GM21737 (cell line): ENCODE data around the gene SEMA5A.
"Not testable (repeated sequence)": the region's sequence is repeated elsewhere in the genome, so short reads cannot be mapped to it uniquely, and the experiment has no call there.

Experiments
- ATAC-seq: cut with Tn5 transposase; IDR thresholded peaks from one replicate; pipeline ENCODE4 v1.9.1; 2021; ENCODE audit warnings: mild to moderate bottlenecking, moderate library complexity; ENCODE audit not compliant: unreplicated experiment

Gene SEMA5A

DNA sequence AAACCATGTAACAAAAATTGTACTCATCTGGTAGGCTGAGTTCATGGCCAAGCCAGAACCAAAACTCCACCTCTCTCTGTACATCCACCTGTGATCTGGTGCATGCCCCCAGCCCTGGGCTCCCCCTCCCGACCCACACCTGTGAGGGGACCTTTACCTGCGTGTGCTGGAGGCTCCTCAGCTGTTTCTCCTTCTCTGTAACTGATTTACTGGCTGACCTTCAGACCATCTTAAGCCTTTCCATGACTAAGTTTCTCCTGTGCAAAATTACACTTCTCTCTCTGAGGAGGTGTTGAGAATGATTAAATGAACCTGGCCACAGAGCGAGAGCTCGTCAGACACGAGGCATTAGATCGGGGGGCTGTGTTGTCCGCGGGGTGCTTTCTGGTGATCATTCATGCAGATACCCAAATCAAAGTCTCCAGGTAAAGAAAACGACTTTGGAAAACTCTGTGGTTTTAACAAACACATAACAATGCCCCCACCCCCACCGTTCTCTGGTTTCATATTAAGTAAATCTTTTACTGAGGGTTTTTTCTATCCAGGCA is 136.4 kb downstream of the SEMA5A start:
- peak; percentile 46 for ATAC-seq

DNA sequence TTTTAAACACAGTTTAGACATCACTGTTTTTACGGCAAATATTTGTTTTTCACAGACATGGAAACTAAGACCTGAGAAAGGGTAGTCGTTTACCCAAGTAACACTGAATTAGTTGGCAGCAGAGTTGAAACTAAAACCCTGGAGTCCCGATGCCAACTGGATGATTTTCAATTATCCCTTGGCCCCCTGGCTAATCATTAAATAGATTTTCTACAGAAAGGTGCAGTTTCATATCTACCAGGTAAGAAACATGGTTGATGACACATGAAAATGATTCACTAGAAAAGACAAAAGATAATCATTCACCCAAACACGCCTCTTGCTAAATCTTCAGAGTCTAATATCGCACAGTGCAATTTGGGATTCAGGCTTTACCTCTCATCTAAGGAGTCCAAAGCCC is 136.9 kb downstream of the SEMA5A start:
- ATAC-seq: peak; percentile 32

DNA sequence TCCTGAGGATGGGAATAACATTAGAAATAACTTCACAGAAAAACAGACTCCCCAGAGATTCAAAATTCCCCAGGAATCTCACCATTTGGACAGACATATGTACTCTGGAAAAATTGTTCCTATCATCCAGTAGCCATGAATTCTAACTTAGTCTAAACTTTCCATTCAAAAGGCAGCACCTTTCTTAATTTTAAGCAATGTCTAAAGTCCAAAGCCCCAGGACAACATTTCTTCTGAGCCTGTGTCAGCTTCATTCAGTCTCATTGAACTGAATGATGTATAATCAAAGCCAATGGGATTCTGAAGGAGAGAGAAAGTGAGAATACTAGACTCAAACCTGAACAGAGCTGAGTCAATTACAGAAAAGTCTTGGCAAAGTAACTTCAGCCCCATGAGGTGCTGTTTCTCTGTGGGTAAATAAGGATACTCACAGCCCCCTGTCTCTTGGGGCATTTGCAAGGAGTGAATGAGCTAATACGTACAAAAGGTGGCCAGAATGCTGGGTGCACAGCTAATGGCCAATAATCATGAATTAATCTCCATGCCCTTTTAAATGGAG is 140.6 kb downstream of the SEMA5A start:
- ATAC-seq: no peak

DNA sequence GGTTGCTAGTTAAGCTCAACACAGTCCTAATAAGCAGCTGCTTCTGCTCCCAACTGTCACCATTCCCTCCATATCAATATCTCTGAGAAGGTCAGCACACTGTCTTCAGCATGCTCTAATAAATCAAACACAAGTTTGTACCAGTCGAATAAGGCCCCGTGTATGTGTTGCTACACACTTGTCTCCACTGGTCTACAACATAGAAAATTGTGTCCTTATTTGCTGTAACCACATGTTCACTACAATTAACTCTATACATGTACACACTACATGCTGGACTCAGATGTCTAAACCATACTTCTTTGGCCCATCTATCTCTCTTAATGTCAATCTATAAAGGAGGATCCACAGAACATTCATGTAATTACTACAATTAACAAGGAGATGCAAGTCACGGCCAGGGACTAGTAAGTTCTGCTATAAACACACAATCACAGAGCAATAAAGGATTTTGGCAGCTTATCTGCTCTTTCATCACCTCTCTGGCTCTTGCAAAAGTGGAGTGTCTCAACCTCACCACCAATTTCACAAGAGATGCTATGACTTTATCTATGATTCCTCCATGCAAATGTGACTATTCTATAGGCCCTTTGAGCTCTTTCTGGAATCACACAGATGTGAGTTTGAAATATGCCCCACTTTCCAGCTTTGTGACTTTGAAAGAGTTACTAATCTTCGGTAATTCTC is 143.9 kb downstream of the SEMA5A start:
- no peak for ATAC-seq

DNA sequence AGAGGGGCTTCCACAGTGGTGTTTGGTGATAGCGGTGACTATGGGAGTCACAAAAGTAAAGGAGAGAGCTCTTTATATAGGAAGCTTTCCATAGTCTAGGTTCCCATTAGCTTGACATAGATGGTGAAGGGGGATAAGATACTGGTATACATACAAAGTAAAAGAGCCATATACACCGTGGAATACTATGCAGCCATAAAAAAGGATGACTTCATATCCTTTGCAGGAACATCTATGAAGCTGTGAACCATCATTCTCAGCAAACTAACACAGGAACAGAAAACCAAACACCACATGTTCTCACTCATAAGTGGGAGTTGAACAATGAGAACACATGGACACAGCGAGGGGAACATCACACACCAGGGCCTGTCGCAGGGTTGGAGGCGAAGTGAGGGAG is 146.1 kb downstream of the SEMA5A start:
- not testable (repeated sequence) for ATAC-seq

DNA sequence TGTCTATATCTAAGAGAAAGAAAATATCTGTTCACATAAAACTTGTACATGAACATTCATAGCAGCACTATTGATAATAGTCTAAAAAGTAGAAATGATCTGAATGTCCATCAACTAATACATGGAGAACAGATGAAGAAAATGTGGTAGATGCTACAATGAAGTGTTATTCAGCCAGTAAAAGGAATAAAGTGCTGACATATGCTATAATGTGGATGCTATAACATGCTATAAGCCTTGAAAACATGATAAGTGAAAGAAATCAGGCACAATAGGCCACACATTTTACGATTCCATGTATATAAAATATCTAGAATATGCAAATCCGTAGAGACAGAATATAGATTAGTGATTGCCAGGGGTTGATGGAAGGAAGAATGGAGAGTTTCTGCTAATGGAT is 146.8 kb downstream of the SEMA5A start:
- no peak for ATAC-seq

DNA sequence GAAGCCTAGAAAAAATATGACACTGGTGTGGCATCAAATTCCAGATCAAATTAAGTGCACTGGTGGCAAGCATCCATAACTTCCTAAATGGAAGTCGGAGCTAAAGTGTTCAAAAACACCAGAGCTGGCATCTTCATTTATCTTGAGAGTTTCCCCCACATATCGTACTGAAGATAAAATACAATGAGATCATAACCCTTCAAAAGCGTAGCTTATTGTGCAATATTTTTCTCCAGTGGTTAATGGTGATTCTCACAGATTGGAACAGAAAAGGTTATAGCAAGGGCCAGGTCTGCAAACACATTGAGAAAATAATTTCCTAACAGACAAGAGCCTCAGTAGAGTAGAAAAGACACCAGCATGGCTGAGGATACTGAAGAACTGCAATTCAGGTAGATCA is 147.6 kb downstream of the SEMA5A start:
- ATAC-seq: no peak

DNA sequence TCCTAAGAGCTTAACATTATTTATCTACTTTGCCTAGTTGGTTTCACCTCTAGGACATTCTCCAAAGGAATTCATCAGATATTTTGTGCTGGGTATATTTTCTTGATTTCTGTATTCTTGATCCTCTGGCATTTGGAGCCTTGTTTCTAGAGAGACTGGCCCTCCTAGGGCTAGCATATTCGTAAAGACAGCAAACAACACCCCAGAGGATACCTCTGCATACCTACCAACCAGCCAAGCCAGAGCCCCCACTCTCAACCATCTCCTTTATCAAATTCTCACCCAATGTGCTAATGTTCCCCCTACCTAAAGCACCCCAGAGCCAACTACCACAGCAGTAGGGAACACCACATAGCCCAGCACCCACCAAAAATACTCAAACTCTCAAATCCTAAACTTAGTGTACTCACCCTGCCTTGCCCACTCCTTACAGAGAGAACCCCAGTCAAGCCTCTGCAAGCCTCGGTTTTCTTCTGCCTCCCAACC is 149.5 kb downstream of the SEMA5A start:
- no peak for ATAC-seq

DNA sequence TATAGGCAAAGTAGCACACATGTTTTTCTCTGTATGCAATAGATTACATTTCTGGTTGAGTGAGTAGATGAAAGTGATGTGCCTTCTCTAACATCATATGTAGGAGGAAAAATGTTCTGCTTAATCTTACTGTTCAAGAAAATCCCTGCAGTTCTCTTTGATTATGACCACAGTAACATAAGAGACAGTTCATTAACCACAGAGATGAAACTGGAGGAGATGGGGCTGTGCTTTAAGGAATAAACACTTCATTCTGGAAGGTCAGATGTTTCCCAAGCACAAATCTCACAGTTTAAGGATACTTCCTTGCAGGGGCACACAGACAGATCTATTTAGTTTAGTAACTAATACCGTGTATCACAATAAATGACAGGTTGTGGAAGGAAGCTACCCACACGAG is 150.2 kb downstream of the SEMA5A start:
- no peak for ATAC-seq

DNA sequence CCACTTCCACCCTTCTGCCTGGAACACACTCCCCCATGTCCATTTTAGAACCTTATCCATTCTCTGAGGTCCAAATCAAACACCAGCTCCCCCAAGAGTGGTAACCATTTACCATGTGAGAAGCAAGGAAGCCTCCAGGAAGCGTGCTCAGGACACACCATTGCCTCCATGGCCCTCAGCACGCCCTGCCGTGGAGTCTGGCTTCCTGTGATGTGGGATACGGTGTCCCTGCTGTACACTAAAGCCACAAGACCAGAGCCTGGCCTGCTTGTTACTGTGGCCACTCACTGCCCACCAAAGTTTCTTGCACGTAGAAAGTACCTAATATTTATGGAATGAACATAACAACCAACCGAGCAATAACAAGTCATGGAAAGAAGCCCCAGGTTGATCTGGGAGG is 151.7 kb downstream of the SEMA5A start:
- no peak for ATAC-seq

DNA sequence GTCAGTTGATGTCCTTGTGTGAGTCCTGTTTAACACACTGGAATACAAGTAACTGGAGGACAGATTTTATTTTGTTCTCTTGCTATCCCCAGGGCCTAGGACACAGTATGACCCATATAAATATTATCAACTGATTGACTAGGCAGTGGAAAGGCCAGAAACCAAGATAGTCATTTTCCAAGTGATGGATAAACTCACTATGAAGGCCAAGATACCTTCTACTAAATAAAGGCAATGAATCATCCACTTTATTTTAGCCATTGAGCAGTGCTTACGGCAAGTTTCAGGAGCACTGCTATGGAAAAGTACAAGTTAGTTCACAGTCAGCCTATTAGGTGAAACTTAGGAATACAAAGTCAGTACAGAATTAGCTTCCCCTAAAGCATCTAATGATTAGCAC is 153.2 kb downstream of the SEMA5A start:
- ATAC-seq: no peak

DNA sequence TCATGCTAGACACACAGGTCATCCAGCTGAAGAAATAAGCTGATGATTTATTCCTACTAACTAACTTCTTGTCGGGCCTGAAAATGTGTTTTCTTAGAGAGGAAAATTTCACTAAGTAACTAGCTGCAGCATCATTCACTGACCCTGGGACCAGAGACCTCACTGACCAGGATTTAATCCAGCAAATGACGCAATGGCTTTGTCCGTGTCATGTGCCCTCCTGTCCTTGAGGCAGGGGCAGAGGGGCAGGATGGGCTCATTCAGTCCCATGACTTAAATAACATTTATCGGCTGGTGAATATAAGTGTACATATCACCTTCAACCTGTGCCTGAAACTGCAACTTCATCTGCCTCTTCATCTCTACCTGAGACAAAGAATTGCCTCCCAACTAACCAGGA is 154.8 kb downstream of the SEMA5A start:
- ATAC-seq: no peak

DNA sequence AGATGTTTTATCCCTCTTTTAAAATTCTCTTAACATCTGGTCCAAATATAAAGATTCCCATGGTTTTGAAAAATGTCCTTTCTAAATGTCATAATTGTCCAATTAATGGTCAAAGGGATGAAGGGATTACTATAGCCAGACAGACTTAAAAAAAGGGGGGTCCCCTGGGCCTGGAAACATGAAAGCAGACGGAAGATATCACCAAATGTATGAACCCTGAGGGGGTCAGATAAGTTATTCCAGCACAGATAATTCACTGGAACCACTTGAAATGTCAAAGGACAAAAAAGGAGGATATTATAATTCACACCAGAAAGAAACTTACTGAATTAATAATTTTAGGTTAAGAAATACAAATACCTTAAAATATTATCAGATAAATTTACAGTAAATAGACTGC is 155.8 kb downstream of the SEMA5A start:
- no peak for ATAC-seq

DNA sequence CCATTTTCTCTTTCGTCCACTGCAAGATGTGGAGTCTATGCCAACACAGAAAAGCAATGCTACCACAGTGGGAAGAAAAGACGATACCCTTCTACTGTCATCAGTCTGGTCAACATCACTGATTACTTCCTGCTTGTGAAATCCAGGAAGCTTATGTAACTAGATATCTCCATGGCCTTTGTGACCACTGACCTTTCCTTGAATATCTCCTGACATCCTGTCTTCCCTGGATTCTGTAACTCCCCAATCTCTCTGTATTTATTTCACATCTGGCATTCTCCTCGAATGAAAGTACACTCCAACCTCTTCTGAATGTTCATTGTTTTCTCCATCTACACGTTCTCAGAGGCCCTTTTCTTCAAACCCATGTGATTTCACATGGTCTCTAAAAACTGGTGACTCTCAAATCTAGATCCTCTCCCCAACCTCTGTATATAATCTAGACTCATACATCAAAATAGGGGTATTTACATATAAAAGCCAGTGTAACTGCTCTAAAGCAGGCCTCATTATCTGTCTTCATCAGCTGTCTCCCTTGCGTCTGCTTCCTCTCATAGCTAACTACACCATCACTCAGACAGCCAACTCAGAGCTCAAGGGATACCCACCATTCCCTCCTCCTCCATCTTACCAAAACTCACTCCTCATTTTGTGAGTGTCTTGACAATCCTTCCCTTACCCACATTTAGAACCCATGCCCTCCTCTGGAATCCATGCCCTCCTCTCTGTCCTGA is 156.8 kb downstream of the SEMA5A start:
- no peak for ATAC-seq

DNA sequence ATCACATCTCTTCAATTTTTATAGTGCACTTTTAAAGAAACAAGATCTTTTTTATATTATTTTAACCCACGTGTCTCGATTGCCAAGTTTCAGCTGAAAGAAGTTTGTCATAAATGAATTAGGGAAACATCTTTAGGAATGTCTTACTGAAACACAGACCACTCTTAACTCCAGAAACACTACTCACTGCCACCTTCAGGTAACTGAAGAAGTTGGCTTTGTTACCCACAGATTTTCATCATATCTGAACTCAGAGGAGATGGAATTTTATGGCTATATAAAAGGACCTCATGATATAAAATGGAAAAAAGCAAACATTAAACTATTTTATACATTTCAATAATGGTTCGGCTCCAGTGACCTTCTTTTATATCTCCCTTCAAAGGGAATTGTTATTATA is 158.0 kb downstream of the SEMA5A start:
- ATAC-seq: no peak

DNA sequence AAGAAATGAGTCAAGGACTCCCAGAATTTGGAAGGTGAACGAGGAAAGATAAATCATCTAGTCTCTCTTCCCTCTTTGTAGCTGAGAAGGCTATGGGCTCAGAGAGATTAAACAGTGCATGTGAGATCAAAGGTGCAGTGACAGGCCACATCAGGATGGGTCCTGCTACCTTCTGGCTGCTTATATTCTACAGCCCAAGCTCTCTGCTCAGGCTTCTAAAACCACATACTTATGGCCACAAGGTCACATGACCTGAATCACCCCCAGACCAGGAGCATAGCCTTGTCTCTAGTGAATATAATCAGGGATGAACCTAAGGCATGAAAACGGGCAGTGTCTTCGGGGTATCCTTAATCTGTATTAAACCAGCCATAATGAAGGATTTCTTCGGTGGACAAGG is 158.9 kb downstream of the SEMA5A start:
- ATAC-seq: no peak

DNA sequence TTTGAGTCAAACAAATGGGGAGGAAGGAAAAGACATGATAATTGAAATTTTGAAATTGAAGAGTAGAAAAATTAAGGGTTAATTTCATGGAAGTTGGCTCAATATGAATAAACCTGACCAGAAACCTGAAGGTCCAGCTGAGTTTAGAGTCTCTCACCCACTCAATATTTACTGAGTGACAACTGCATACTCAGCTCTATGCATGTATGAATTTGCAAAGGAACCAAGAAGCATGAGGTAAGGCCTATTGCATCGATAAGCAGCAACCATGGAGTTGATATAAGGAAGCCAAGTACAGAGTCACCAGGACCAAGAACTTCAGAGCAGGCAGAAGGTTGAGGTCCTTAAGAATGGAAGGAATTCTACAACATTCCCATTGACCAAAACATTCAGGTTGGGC is 163.4 kb downstream of the SEMA5A start:
- no peak for ATAC-seq

DNA sequence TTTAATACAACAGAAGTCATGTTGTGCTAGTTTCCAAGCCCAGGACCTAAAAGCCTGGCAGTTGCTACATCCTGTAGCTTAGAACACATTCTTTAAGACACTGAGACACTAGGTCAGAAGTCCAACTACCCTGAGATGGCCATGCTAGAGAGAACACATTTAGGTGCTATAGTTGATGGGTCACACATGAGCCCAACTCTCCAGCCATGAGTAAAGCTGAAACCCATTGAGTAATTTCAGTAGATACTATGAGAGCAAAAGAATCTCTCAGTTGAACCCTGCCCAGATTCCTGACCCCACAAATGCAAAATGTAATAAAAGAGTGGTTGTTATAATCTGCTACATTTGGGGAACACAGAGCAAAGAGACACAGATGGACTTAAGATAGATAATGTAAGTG is 164.4 kb downstream of the SEMA5A start:
- peak; percentile 87 for ATAC-seq

DNA sequence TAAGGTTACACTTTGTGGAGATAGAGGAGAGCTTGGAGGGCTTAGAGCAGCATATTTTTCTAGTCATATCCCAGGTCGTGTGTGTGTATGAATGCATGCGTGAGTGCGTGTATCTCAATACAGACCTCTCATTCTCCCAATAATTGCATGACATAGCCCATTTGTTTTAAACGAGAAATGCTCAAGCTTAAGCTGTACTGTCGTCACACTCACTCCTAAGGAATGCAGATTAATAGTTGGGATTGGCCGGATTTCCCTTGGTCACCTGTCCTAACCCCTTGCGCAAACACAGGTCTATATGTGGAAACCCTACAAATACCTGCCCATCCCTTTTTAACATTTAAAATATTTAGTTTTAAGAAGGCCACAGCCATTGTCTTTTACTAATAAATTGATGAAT is 165.8 kb downstream of the SEMA5A start:
- ATAC-seq: no peak

DNA sequence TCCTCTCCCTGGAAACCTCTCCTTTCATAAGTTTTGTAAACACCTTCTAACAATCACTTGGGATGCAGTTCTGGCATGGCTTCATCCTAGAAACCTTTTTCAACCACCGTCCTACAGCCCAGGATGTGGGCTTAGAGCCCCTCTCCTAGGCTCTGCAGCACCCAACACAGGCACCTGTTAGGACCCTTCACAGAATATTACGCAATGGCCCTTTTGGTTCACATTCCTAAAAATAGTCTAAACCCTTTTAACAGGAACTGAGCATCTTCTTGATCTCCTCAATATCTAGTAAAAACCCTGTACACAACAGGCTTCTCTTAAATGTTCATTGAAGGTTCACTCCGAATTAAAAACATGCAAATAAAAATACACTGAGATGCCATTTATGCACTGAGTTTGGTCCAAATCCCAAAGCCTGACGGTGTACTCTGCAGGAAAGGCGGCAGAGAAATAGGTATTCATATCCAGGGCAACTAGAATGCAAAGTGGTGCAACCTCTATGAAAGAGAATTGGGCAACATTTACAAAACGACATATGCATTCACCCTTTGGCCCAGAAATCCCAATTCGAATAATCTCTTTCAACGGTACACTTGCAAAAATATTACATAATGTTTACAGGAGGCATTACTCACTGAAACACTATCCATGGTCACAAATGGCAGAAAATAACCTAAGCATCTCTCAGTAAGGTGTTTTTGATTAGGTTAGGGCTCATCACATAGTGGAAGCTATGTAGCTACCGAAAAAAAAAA is 169.3 kb downstream of the SEMA5A start:
- no peak for ATAC-seq

DNA sequence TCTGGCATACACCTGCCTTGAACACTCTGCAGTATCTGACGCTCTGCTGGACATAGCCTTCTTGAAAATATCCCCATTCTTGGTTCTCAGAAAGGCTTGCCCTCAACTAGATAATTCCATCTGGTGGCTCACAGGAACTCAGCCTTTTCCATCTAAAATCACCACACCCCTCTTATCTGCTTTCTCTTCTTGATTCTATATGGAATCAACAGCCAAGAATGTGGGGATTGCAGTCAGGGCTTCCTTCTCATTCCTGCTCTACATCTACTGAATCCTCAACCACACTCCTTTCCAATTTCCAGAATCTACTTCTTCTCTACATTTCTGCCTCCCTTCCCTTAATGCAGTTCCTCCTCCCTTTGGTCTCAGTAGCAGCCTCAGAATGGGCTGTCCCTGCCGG is 170.1 kb downstream of the SEMA5A start:
- ATAC-seq: no peak
